WTC11 (cell line): Measurements from ENCODE around the gene ZFC3H1.

ENCODE experiments used
- CREB1 ChIP-seq: sonication (generic); formaldehyde crosslinking; IDR thresholded peaks from 2 replicates; pipeline ENCODE4 v1.8.0; 2023; ENCODE audit warnings: mild to moderate bottlenecking, missing genetic modification reagents
- CTCF ChIP-seq: fragments of 200-600 bp; IDR thresholded peaks from 2 replicates; pipeline ENCODE4 v1.8.0; 2022; ENCODE audit warnings: antibody characterized with exemption
- ETV6 ChIP-seq: sonication (generic); formaldehyde crosslinking; IDR thresholded peaks from 2 replicates; pipeline ENCODE4 v1.8.1; 2022; ENCODE audit warnings: mild to moderate bottlenecking, missing genetic modification reagents
- IRF2 ChIP-seq: sonication (generic); formaldehyde crosslinking; IDR thresholded peaks from 2 replicates; pipeline ENCODE4 v1.8.0; 2022; ENCODE audit warnings: low read depth, missing genetic modification reagents, borderline replicate concordance
- JUN ChIP-seq: sonication (generic); formaldehyde crosslinking; IDR thresholded peaks from 2 replicates; pipeline ENCODE4 v1.8.0; 2023; ENCODE audit warnings: mild to moderate bottlenecking, missing genetic modification reagents
- OVOL2 ChIP-seq: fragments of 250-450 bp; sonication (Bioruptor Pico); IDR thresholded peaks from 2 replicates; pipeline ENCODE4 v1.9.0; 2021; ENCODE audit warnings: mild to moderate bottlenecking, borderline replicate concordance
- TCF7 ChIP-seq: sonication (generic); formaldehyde crosslinking; IDR thresholded peaks from 2 replicates; pipeline ENCODE4 v1.8.0; 2022; ENCODE audit warnings: mild to moderate bottlenecking, low read depth, missing genetic modification reagents, moderate library complexity
- ZNF232 ChIP-seq: sonication (generic); formaldehyde crosslinking; IDR thresholded peaks from 2 replicates; pipeline ENCODE4 v1.8.0; 2022; ENCODE audit warnings: mild to moderate bottlenecking, missing genetic modification reagents
- ZNF512 ChIP-seq: sonication (generic); formaldehyde crosslinking; IDR thresholded peaks from 2 replicates; pipeline ENCODE4 v1.8.1; 2022; ENCODE audit warnings: missing genetic modification reagents, borderline replicate concordance

DNA sequence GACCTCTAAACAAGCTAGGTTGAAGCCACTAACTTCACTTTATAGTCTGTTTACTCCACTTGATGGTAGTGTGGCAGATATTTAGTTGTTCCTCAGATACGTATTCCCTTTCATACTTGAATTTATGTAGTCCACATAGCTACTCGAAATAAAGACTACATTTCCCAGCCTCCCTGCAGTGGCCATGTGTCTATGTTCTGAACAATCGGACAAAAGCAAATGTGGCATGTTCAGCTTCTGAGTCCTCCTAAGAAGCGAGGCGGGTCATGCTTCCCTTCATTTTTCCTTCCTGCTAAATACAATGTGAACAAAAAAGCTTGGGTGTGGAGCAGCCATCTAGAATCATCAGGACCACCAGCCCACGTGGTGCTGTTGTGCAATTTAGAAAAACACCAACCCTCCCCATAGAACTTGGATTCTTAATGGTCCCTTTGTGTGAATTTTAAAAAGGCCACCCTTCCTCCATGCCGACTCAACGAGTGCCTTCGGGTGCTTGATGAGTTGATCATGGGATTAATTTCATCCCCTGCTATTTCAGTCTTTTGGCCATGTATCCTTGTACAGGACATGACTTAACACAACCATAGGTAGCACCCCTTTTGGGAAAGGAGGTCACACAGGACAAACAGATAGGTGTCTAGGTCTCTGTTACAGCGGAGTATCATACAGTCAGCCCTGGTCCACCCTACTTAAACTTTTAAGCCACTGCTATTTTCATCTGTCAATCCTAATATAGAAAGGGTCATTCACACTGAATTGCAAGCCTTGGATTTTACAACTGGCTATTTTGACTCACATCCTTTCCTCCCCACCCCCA lies 60.7 kb downstream of the ZFC3H1 start:
- TF ChIP-seq CREB1 (no peak), CTCF (no peak), OVOL2 (no peak), IRF2 (CRISPR knock-in tag) (no peak), JUN (CRISPR knock-in tag) (no peak), TCF7 (no peak), ETV6 (CRISPR knock-in tag) (no peak), ZNF512 (no peak), ZNF232 (CRISPR knock-in tag) (no peak)
